Hippocampal formation (tissue), 2 donors: Measurements from ENCODE around the gene KBTBD12.

ENCODE experiments used
- DNase-seq, 2 donors: peaks; one replicate each; lab custom pipeline; 2025; lab: John Stamatoyannopoulos, UW

KBTBD12 gene

GRCh38 chr3:128014548-128014947 lies 99.5 kb downstream of the KBTBD12 start:
- DNase-seq, result no peak

- DNase-seq, result no peak
Observed at GRCh38 chr3:128016502-128016901, 101.5 kb downstream of the KBTBD12 start.

GRCh38 chr3:128021768-128022372 lies 106.8 kb downstream of the KBTBD12 start:
- DNase-seq, result no peak

- no peak for DNase-seq
Observed at GRCh38 chr3:128033102-128033501, 118.1 kb downstream of the KBTBD12 start.

- no peak for DNase-seq
Observed at GRCh38 chr3:128036119-128036518, 121.1 kb downstream of the KBTBD12 start.
